Measurements from ENCODE around the gene VAV1.

Gene VAV1

GRCh38 chr19:6890938-6891337, 118.4 kb downstream of the VAV1 start:
- no peak for DNase-seq (ENCODE audit: low read depth in 2 of 2)

DNA sequence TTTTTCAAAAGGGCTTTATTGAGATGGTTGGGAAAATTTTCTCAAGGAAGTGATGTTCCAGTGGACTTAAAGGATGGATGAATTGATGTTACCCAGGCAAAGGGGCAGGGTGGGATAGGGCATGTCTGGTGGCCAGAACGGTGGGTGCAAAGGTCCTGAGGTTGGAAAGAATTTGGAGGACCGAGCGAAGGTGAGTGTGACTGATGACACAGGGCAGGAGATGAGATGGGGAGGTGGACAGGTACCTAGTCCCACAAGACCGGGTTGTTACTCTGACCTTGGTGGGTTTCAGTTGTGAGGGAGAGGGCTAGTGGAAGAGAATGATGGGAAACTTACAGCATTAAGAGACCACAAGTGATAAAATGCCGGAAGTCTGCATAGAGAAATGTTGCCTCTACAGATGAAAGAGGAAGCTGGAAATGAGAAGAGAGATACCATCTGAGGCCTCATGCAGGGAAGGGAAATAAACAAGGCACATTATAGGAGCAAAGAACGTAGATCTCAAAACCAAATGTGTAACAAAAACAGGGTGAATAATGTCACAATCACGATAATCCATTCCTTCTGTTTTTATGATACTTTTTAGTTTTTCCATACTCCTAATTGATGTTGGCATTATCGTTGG, 119.4 kb downstream of the VAV1 start:
- no peak for DNase-seq (ENCODE audit: low read depth in 2 of 2)

GRCh38 chr19:6894313-6894712, 121.8 kb downstream of the VAV1 start:
- DNase-seq (ENCODE audit: low read depth in 2 of 2) = no peak

GRCh38 chr19:6903446-6903845, 130.9 kb downstream of the VAV1 start:
- no peak for DNase-seq (ENCODE audit: low read depth in 2 of 2)

DNA sequence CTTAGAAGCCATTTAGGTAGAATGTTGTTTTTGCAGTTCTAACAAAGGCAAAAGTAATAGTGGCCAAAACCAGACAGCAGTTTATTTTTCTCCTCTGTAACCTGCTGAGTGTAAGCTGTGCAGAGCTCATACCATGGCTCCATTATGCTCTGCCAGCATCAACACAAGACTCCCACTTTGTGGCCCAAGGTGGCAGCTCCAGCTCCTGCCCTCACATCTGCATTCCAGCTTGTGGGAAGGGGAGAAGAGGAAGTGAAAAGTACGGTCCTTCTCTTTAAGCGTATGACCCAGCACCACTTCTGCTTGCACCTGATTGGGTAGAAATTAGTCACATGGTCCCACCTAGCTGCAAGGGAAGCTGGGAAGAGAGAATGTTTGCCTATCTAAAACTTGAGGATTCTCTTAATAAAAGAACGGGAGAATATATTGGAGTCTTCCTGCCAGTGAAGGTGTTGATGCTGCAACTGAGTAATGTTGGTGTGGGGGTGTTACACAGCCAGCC, 134.1 kb downstream of the VAV1 start:
- DNase-seq (ENCODE audit: low read depth in 2 of 2) = no peak
